Subcutaneous adipose tissue (tissue), 4 donors: ENCODE results near the gene MYADML2. TPM values are rescaled to one million over a fixed set of nuclear protein-coding genes. Genes with fewer than 3 reads are reported as not detected.

Experiments
- CTCF ChIP-seq: fragments of 450-650 bp; IDR thresholded peaks from one replicate; pipeline ENCODE4 v1.5.1; 2016; ENCODE audit warnings: low read depth, mild to moderate bottlenecking, control low read depth, antibody characterized with exemption, moderate library complexity
- total RNA-seq, 4 donors: library from RNA; depleted of rRNA; stranded (reverse); fragments of >200 nt; gene quantifications; one replicate each; pipeline ENCODE4 v1.1.0, GENCODE V29; 2016

Gene MYADML2
- total RNA-seq, 4 donors from 2014 or later: not detected

GRCh38 chr17:81954131-81955057 lies 7.4 kb upstream of the MYADML2 start:
- no peak for TF ChIP-seq CTCF

- no peak for TF ChIP-seq CTCF
Measured at GRCh38 chr17:81952792-81953228, 5.8 kb upstream of the MYADML2 start.

DNA sequence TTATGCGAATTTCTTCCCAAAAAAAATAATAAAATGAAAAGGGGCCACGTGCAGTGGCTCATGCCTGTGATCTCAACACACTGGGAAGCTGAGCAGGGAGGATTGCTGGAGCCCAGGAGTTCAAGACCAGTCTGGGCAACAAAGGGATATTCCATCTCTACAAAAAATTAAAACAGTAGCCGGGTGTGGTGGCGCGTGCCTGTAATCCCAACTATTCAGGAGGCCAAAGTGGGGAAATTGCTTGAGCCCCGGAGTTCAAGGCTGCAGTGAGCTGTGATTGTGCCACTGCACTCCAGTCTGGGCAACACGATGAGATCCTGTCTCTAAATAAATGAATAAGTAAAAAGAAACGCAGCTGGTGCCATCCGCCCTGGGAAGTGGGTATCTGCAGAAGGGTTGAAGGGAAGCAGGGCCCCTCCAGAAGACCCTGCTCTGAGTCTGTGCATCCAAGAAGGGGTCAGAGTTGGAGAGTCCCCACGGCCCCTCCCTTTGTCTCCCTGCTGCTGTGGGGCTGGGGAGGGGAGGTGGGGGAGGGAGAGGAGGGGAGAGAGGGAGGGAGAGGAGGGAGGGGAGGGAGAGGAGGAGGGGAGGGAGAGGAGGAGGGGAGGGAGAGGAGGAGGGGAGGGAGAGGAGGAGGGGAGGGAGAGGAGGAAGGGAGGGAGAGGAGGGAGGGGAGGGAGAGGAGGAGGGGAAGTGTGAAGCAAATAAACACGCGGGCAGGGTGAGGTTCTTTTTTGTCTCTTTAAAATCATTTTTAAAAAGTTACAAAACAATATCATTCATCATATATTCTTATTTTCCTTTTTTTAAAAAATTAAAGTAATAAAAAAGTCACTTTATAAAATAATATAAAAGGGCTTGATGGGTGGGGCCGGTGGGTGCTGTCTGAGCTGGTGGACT lies 5.0 kb upstream of the MYADML2 start:
- no peak for TF ChIP-seq CTCF

DNA sequence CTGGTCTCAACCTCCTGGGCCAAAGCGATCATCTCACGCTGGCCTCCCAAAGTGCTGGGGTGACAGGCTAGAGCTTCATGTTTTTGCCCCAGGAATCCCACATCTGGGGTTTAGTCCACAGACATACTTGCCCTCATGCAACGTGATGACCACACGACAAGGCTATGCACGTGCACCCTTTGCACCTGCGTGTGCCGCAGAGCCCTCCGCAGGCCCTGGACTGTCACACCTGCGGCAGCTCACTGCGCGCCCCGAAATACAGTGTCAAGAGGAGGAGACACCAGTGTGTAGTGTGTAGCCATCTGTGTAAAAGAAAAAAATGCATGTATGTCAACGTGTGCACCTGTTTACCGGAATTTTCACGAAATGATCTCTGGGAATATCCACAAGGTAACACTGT lies 3.5 kb upstream of the MYADML2 start:
- TF ChIP-seq CTCF: no peak

DNA sequence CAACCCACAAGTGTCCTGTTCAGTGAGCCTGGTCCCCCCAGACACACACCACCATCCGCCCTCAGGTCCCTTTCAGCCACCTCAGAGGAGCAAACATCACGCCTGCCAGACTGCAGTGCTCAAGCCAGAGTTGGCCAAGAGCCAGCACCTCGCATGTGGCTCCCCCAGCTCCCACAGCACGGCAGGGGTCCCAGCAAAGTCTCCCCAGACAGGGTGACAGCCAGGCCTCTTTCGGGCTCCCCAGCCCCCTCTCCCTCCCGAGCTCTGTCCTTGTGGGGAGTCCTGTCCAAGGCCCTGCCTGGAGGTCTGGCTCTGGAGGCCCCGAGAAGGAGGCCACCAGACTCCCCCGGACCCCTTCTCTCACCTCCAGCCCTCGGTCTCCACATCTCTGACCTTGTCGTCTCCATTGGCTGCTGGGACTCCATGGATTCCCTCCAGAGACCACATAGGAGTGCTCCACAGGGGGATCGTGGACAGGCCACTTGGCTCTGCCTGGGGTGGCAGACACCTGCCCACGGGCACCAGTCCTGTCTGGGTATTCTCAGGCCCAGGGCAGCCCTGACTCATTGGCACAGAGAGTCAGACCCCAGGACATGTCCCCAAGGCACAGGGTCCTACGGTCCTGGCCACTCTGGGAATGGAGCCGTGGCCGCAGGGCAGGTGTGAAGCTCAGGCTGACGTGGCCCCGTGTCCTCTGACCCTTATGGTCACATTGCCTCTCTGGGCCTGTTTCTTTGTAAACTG lies 1.8 kb upstream of the MYADML2 start:
- no peak for TF ChIP-seq CTCF

DNA sequence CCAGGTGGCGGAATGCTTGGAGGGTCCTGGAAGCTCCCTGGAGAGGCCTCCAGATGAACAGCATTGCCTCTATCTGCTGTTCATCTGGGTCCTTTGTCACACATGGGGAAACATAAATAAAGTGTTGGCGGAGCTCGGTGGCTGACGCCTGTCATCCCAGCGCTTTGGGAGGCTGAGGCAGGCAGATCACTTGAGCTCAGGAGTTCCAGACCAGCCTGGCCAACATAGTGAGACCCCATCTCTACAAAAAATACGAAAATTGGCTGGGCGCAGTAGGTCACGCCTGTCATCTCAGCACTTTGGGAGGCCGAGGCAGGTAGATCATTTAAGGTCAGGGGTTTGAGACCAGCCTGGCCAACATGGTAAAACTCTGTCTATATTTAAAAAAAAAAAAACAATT lies 2.2 kb downstream of the MYADML2 start:
- no peak for TF ChIP-seq CTCF
